Measurements from ENCODE around the gene GNAT2.

GNAT2 gene

GRCh38 chr1:109605381-109605780, 14.0 kb downstream of the GNAT2 start:
- no peak for DNase-seq

- DNase-seq, result no peak
These were observed 16.2 kb downstream of the GNAT2 start for GRCh38 chr1:109603229-109603628.

GRCh38 chr1:109598655-109599054, 20.8 kb downstream of the GNAT2 start:
- DNase-seq, result peak; percentile 30

GRCh38 chr1:109598156-109598555, 21.3 kb downstream of the GNAT2 start:
- no peak for DNase-seq

DNA sequence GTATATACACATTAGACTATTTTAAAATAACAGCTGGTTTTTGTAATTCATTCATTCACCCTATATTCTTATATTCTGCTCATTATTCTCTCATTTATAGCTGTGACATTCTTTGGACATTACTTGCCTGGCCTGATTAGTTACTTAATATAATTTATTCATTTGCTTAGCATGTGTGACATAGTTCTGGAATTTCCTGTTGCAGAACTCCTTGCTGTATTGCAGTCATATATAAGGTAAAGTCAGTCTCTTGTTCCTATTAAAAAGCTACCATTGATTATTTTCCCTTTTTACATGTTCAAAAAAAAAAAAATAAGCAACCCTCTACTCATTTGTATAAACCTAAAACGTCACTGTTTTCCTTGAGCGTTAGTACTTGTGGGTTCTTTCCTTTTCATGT, 23.9 kb downstream of the GNAT2 start:
- DNase-seq, result no peak

GRCh38 chr1:109592916-109593315, 26.5 kb downstream of the GNAT2 start:
- no peak for DNase-seq

DNA sequence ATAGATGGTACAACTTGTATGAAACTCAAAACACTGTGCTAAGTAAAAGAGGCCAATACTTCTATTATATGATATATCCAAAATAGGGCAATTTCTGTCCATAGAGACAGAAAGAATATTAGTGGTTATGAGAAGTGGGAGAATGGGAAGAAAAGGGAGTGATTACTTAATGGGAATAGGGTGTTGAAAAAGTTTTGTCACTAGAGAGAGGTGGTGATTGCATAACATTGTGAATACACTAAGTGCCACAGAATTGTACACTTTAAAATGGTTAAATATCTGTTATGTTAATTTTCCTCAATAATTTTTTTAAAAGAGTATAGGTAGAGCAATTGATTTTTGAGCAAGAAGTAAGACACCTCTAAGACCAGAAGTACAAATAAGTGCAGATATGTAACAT, 29.7 kb downstream of the GNAT2 start:
- DNase-seq, result no peak

- no peak for DNase-seq
These were observed 30.2 kb downstream of the GNAT2 start for GRCh38 chr1:109589177-109589576.

- DNase-seq, result no peak
These were observed 33.4 kb downstream of the GNAT2 start for GRCh38 chr1:109586055-109586454.

DNA sequence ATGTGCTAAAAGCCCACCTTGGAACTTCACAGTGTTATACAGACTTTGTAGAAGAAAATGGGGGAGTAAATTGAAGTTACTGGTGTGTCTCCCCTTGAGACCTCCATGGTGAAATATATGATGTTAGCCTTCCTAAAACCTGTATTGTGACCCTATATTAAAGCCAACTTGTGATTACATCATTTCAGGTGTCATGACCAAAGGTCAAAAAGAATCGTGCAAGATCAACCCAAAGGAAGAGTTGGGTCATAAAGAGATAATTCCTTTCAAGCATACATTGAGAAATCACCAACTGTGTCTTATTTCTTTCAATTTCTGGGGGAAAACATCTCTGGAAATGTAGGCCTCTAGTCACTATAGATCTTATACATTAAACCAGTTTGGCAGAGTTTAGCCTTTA, 34.6 kb downstream of the GNAT2 start:
- no peak for DNase-seq

GRCh38 chr1:109582021-109582420, 37.4 kb downstream of the GNAT2 start:
- no peak for DNase-seq

GRCh38 chr1:109579491-109579890, 39.9 kb downstream of the GNAT2 start:
- DNase-seq, result no peak

DNA sequence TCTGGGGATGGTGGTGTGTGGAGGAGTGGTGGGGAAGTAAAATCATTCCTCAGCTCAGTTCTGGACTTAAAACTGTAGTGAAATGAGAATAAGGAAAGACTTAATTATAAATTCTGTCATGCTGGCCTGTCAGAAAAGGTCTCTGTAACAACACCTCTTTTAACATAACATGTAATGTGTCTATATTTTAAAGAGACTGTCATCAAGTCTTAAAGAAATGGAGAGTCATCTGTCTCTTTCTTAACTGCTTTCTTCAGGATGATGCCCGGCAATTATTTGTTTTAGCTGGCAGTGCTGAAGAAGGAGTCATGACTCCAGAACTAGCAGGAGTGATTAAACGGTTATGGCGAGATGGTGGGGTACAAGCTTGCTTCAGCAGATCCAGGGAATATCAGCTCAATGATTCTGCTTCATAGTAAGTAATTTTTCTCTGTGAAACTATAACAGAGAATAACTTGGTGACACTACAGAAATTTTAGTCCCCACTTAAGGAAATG, 40.4 kb downstream of the GNAT2 start:
- DNase-seq, result no peak

GRCh38 chr1:109573785-109574184, 45.6 kb downstream of the GNAT2 start:
- DNase-seq, result no peak

- DNase-seq, result no peak
These were observed 49.0 kb downstream of the GNAT2 start for GRCh38 chr1:109570414-109570813.

- DNase-seq, result no peak
These were observed 50.1 kb downstream of the GNAT2 start for GRCh38 chr1:109569323-109569722.

DNA sequence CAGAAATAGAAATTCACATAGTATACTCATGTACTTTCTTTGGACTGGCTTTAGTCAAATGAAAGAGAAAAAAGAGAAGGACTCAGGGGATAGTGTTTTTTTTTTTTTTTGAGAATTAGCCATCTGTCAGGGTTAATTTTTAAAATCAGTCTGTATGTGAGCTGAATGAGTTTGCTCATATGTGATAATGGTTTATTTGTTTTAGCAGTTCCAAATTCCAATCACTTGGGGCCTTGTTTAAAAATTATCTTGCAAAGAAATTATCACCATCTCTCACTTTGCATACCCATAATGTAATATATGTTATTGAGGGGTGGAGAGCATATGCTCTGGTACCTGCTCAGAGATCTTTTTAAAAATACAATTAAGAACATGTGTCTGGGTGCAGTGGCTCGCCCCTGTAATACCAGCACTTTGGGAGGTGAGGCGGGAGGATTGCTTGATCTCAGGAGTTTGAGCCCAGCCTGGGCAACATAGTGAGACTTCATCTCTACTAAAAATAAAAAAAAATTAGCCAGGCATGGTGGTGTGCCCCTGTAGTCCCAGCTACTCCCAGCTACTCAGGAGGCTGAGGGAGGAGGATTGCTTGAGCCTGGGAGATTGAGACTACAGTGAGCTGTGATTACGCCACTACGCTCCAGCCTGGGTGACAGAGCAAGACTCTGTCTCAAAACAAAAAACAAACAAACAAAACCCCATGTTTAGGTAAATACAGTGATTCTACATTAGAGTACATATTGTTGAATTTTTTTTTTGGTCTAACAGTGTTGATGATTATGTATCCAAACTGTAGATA, 51.3 kb downstream of the GNAT2 start:
- DNase-seq, result no peak

DNA sequence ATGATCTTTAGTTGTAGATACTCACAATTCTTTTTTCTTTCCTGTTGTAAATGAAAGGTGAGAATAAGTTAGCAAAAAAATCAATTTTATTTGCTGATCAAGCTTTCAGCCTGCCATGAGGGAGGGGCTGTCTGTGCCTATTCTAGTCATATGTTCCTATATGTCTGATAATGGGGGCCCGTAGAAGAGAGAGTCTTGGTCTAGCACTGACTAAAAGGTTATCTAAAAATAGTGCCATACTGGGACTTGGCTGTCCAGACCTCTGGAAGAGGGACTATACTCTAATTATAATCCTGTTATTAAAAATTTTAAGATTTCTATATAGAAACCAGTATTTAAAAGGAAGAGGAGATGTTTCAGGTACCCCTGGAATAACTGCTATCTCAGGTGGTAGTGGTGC, 52.4 kb downstream of the GNAT2 start:
- no peak for DNase-seq

- no peak for DNase-seq
These were observed 54.2 kb downstream of the GNAT2 start for GRCh38 chr1:109565241-109565640.

- no peak for DNase-seq
These were observed 55.1 kb downstream of the GNAT2 start for GRCh38 chr1:109564194-109564878.

DNA sequence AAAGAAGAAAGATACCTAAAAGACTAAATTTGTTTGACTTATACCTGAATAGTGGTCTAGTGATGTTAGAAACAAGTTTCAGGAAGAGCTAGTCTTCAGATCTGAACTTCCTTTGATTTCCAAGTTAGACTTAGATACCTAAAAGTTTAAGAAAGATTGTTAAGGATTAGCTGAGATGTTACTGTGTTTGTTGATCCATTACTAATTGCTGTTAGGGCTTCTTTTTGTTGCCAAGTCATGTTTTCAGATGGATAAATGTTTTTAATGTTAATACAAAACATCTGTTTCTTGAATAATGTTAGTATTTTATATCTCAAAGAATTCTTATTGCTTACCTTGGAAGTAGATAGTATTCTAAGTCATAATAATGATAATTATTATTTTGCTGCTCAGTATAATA, 59.4 kb downstream of the GNAT2 start:
- DNase-seq, result no peak

- DNase-seq, result no peak
These were observed 61.9 kb downstream of the GNAT2 start for GRCh38 chr1:109557520-109557919.

- no peak for DNase-seq
These were observed 62.9 kb downstream of the GNAT2 start for GRCh38 chr1:109556563-109556962.

Measured in eye (tissue), 1 donor.